Measurements from ENCODE around the gene GRM7. TPM values are rescaled to one million over a fixed set of nuclear protein-coding genes. Genes with fewer than 3 reads are reported as not detected.

Gene GRM7
- total and polyA plus RNA-seq, 9 donors, result 0.18 to 0.85 (median 0.26) TPM; not detected in 3

DNA sequence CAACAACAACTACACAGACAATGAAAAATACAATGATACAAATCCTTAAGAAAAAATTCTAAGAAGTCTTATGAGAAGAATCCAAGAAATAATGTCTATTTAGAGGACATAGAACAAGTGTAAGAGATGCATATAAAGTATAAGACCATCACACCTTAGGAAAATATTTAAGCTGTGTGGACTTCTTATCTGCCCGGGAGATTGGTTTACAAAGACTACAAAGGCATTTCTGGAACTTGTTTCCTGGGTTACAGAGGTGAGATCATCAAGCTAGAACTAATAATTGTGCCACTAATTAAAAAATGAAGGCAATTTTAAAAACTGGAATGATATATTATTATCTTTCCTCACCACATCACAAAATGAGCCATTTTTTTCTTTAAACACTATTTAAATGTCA, 507.1 kb downstream of the GRM7 start:
- H3K9me3 ChIP-seq, result no peaks in the 10 kb centered on the region
- no peaks in the 10 kb centered on the region for H3K27me3 ChIP-seq
- H3K36me3 ChIP-seq, result no peaks in the 10 kb centered on the region
- no peak for TF ChIP-seq EP300 (IDR thresholded peaks at IDR 0.05)
- no peak for TF ChIP-seq POLR2A (IDR thresholded peaks at IDR 0.05)
- TF ChIP-seq, protein P1, sequence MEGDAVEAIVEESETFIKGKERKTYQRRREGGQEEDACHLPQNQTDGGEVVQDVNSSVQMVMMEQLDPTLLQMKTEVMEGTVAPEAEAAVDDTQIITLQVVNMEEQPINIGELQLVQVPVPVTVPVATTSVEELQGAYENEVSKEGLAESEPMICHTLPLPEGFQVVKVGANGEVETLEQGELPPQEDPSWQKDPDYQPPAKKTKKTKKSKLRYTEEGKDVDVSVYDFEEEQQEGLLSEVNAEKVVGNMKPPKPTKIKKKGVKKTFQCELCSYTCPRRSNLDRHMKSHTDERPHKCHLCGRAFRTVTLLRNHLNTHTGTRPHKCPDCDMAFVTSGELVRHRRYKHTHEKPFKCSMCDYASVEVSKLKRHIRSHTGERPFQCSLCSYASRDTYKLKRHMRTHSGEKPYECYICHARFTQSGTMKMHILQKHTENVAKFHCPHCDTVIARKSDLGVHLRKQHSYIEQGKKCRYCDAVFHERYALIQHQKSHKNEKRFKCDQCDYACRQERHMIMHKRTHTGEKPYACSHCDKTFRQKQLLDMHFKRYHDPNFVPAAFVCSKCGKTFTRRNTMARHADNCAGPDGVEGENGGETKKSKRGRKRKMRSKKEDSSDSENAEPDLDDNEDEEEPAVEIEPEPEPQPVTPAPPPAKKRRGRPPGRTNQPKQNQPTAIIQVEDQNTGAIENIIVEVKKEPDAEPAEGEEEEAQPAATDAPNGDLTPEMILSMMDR (IDR thresholded peaks at IDR 0.05), result no peak
- WGBS, 3 donors, result 88 to 92% (median 89%) methylated on average over 1 of the region's 1 CpG
- DNase-seq, result no peak
- no peak overlapping the region for H3K4me3 ChIP-seq
- H3K4me1 ChIP-seq (ENCODE audit: insufficient read depth), result no peaks in the 10 kb centered on the region
- intact Hi-C loops (cut with DNase I), result no loop called here
- no peak overlapping the region for H3K27ac ChIP-seq

DNA sequence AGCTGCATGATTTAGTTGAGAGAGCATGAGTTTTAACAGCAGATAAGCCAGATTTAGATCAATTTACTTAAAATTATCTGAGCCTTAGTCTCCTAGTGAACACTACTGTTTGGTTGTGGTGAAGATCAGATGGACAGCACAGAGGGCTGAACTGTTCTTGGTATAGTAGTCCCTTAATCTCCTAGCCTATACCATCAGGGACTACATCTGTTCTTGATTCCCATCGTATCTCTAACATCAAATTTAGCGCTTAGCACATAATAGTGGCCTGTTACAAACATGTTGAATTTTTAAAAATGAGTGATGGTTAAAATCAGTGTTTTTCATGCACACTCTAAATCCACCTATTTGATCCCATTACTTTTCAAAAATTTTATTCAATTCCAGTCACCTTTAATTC, 507.7 kb downstream of the GRM7 start:
- WGBS, 3 donors, result 94 to 100% (median 97%) methylated on average over 2 of the region's 2 CpGs
- intact Hi-C loops (cut with DNase I), result no loop called here
- no peak overlapping the region for H3K27ac ChIP-seq
- no peaks in the 10 kb centered on the region for H3K36me3 ChIP-seq
- H3K27me3 ChIP-seq, result no peaks in the 10 kb centered on the region
- H3K4me3 ChIP-seq, result no peak overlapping the region
- no peaks in the 10 kb centered on the region for H3K9me3 ChIP-seq
- H3K4me1 ChIP-seq (ENCODE audit: insufficient read depth), result no peaks in the 10 kb centered on the region
- TF ChIP-seq, protein P1 (IDR thresholded peaks at IDR 0.05), result no peak
- TF ChIP-seq POLR2A (IDR thresholded peaks at IDR 0.05) (no peak), EP300 (IDR thresholded peaks at IDR 0.05) (no peak)
- DNase-seq, result no peak

DNA sequence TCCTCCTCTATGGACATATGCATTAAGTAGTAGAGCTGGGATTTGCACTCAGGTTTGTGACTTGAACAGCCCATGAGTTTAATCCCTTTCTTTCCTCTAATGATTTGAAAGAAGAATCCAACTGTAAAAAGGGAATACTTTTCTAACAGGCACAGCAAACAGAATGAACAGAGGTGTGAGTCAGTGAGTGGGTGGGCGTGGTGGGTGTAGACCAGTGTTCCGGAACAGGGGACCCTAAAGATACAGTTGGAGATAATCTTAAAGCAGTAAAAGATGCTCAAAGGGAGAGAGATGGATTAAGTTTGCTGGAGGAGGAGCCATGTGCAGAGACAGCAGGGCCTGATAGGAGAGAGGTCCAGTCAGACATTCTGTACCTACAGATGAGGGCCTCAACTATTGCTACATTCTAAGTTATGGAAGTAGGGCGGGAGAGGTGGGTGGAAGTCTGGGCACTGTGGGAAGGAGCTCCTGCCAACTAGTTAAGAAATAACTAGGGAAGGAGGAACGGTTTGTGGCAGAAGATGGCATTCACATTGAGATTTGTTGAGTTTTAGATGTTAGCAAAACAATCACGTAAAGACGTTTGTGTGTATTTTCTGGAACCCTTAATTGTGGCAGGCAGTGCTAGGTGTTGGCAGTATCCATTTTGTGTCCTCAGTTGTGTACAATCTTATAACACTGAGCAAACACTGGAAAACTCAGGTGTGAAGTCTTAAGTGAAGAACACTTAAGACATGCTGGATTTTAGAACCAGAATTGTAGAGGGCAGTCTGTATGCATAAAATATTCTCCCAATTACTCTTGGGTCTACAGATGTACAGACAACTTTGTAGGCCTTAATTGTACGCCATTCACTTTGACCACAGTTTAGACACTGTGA, 511.0 kb downstream of the GRM7 start:
- no peaks in the 10 kb centered on the region for H3K36me3 ChIP-seq
- no peaks in the 10 kb centered on the region for H3K27me3 ChIP-seq
- no peak overlapping the region for H3K4me3 ChIP-seq
- DNase-seq, result no peak
- 65 to 80% (median 73%) methylated on average over 7 of the region's 7 CpGs for WGBS, 3 donors
- no peaks in the 10 kb centered on the region for H3K4me1 ChIP-seq (ENCODE audit: insufficient read depth)
- no peaks in the 10 kb centered on the region for H3K9me3 ChIP-seq
- TF ChIP-seq EP300 (IDR thresholded peaks at IDR 0.05) (no peak), POLR2A (IDR thresholded peaks at IDR 0.05) (no peak)
- TF ChIP-seq, protein P1 (IDR thresholded peaks at IDR 0.05), result no peak
- H3K27ac ChIP-seq, result no peak overlapping the region
- intact Hi-C loops (cut with DNase I), result no loop called here

DNA sequence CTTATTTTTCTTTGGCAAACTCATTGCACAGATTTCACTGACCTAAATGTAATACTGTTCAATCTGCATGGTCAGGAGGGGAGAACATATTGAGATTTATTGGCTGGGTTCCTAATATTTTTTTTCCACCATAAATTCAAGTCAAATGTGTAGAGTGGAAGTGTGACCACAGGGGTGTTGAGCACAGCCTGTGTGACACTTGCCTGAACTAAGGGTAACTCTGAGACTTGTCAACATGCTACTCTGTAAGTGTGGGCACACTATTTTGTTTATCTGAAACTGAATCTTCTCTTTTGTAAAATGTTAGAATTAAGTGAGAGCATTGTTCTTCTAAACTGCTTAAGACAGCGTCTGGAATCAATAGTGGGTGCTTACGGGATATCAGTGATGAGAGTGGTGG, 516.2 kb downstream of the GRM7 start:
- DNase-seq, result no peak

More for the DNA sequence above, 516.2 kb downstream of the GRM7 start:
- H3K27ac ChIP-seq, result no peak overlapping the region
- no peak overlapping the region for H3K4me3 ChIP-seq
- 93 to 98% (median 94%) methylated on average over 2 of the region's 2 CpGs for WGBS, 3 donors
- intact Hi-C loops (cut with DNase I), result no loop called here
- H3K9me3 ChIP-seq, result no peaks in the 10 kb centered on the region
- H3K36me3 ChIP-seq, result no peaks in the 10 kb centered on the region
- no peaks in the 10 kb centered on the region for H3K27me3 ChIP-seq
- no peaks in the 10 kb centered on the region for H3K4me1 ChIP-seq (ENCODE audit: insufficient read depth)
- TF ChIP-seq EP300 (IDR thresholded peaks at IDR 0.05) (no peak), POLR2A (IDR thresholded peaks at IDR 0.05) (no peak)
- TF ChIP-seq, protein P1 (IDR thresholded peaks at IDR 0.05), result no peak
